ENCODE results near the gene AFMID. TPM values are rescaled to one million over a fixed set of nuclear protein-coding genes. Genes with fewer than 3 reads are reported as not detected.
"Not testable (repeated sequence)": the region's sequence is repeated elsewhere in the genome, so short reads cannot be mapped to it uniquely, and the experiment has no call there.

AFMID gene
- total RNA-seq, 1 donor, result 33.7 TPM

- DNase-seq (ENCODE audit: low read depth in 2 of 3, low spot score in 2 of 3), result no peak
These were observed 35.6 kb upstream of the AFMID start for GRCh38 chr17:78151514-78152008.

- peak in 2 of 3 donors; percentile 74 to 83 for DNase-seq (ENCODE audit: low read depth in 2 of 3, low spot score in 2 of 3)
These were observed 32.0 kb upstream of the AFMID start for GRCh38 chr17:78154903-78155811.

GRCh38 chr17:78159575-78160158 lies 27.5 kb upstream of the AFMID start:
- peak in 2 of 3 donors; percentile 46 to 58 for DNase-seq (ENCODE audit: low read depth in 2 of 3, low spot score in 2 of 3)

DNA sequence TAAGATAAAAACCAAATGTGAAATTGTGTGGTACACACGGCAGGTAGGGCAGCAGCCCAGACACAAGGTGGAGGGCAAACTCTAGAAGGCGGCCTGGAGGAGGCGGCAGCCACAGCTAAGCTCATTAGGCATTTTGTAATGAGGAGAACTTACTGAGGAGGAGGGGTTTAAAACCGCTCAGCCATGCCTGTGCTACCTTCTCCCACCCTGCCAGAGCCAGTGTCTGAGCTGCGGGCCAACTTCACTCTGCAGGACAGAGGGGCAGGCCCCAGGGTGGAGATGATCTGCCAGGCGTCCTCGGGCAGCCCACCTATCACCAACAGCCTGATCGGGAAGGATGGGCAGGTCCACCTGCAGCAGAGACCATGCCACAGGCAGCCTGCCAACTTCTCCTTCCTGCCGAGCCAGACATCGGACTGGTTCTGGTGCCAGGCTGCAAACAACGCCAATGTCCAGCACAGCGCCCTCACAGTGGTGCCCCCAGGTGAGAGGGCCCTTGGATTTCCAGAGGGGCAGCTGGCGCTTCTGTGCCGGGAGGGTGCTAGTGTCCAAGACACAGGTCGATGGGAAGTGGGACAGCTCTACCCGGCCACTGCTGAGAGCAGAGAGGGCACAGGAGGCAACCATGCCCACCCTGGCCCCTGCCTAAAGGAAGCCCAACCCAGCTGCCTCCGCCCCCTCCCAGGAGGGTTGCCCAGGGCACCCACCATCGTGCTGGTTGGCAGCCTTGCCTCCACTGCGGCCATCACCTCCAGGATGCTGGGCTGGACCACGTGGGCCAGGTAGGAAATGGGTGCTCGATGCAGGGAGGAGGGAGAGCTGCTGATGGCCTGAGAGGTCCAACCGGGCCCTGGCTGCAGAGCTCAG lies 23.0 kb upstream of the AFMID start:
- no peak for DNase-seq (ENCODE audit: low read depth in 2 of 3, low spot score in 2 of 3)

- DNase-seq (ENCODE audit: low read depth in 2 of 3, low spot score in 2 of 3), result no peak
These were observed 22.2 kb upstream of the AFMID start for GRCh38 chr17:78164748-78165607.

- no peak for DNase-seq (ENCODE audit: low read depth in 2 of 3, low spot score in 2 of 3)
These were observed 20.7 kb upstream of the AFMID start for GRCh38 chr17:78166416-78166815.

- peak; percentile 76 to 87 (median 82) for DNase-seq (ENCODE audit: low read depth in 2 of 3, low spot score in 2 of 3)
These were observed 18.8 kb upstream of the AFMID start, which contains the start of gene SYNGR2 for GRCh38 chr17:78168242-78168902. Gene SYNGR2 (plus strand): TSS chr17:78168581. CDS start chr17:78168617, 36 bp downstream.

- DNase-seq (ENCODE audit: low read depth in 2 of 3, low spot score in 2 of 3), result peak in 1 of 3 donors; percentile 45
These were observed 18.0 kb upstream of the AFMID start for GRCh38 chr17:78168903-78169793.

- DNase-seq (ENCODE audit: low read depth in 2 of 3, low spot score in 2 of 3), result no peak
These were observed 16.2 kb upstream of the AFMID start for GRCh38 chr17:78170692-78171590.

GRCh38 chr17:78171591-78172248 lies 15.4 kb upstream of the AFMID start:
- not testable (repeated sequence) for DNase-seq (ENCODE audit: low read depth in 2 of 3, low spot score in 2 of 3)

DNA sequence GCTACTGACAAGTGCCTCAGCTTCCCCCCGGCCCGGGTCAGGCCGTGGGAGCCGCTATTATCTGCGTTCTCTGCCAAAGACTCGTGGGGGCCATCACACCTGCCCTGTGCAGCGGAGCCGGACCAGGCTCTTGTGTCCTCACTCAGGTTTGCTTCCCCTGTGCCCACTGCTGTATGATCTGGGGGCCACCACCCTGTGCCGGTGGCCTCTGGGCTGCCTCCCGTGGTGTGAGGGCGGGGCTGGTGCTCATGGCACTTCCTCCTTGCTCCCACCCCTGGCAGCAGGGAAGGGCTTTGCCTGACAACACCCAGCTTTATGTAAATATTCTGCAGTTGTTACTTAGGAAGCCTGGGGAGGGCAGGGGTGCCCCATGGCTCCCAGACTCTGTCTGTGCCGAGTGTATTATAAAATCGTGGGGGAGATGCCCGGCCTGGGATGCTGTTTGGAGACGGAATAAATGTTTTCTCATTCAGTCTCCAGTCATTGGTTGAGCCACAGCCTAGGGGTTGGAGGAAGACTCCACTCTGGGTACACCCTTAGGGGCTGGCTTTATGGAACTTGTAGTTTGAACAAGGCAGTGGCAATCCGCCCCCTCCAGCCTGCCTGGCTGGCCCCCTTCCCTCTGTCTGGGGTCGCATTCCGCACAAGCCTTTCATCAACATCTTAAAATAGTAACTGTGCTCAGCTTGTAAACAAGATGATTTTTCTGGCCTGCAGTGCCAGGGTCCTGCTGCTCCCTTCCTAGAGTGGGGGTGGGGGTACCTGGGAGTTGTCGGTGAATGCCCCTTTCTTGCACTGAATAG lies 14.7 kb upstream of the AFMID start:
- peak in 2 of 3 donors; percentile 36 to 53 for DNase-seq (ENCODE audit: low read depth in 2 of 3, low spot score in 2 of 3)

DNA sequence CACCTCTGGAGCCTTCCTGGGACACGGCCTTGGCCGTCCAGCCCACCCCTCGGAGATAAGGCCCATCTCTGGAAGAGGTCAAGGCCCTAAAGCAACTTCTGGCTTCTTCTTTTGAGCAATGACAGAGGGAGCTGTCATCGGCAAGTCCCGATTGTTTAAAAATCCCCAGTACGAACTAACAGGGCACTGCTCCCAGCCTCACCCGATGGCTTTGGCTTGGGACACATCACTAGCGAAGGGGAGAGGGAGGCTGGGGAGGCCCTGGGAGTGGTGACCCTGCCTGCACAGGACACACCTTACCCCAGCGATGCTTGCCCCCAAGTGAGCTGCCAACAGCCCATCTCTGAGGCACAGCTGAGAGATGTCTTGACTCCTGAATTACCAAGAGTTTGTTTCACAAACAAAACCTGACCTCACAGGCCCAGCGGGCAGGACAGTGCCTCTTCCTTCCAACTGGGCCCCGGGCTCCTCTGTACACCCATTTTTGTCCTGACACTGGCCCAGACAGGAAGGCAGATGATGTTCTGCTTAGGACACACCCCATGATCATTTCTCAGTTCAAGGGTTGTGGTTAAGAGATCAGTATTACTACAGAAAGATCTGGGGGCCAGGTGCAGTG lies 14.0 kb upstream of the AFMID start:
- DNase-seq (ENCODE audit: low read depth in 2 of 3, low spot score in 2 of 3), result no peak

GRCh38 chr17:78174346-78174869 lies 12.8 kb upstream of the AFMID start:
- DNase-seq (ENCODE audit: low read depth in 2 of 3, low spot score in 2 of 3), result no peak

DNA sequence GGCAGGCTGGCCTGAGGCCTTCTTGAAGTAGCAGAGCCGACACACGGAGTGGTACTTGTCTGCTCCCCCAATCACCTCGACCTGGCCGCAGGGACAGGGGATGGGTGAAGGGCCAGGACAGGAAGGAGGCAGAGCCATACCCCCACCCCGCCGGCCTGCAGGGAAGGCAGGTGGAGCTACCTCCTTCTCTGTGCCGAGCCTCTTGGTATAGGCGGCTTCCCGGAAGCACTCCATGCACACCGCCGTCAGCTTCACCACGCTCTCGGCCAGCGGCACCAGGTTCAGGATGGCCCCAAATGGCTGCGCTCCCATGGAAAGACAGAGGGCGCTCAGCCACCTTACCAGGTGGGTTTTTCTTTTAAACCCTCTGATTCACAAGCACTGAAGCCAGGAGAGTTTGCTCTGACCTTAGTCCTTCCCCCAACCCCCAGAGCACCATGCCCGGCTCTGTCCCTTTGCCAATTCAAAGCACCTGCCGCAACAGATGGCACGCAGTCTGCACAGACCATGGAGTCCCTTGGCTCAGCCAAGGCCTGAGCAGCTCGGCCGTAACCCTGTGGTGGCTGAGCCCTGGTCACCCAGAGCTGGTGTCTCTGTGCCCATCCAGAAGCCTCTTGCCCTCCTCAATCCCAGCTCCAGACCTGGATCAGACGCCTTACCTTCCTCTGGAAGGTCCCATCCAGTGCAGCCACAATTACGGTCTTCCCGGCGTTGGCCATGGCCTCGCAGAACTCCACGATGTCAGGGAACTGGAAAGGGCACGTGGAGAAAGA lies 12.1 kb upstream of the AFMID start:
- no peak for DNase-seq (ENCODE audit: low read depth in 2 of 3, low spot score in 2 of 3)

- no peak for DNase-seq (ENCODE audit: low read depth in 2 of 3, low spot score in 2 of 3)
These were observed 11.6 kb upstream of the AFMID start for GRCh38 chr17:78175643-78175981.
